ENCODE results near the gene GGTA1. TPM values are rescaled to one million over a fixed set of nuclear protein-coding genes. Genes with fewer than 3 reads are reported as not detected.
"Not testable (repeated sequence)": the region's sequence is repeated elsewhere in the genome, so short reads cannot be mapped to it uniquely, and the experiment has no call there.

GGTA1 gene
- total RNA-seq, 1 donor from 2014 or later: not detected

GRCh38 chr9:121441165-121441564 lies 58.5 kb downstream of the GGTA1 start:
- DNase-seq (ENCODE audit: low read depth, low spot score): no peak
- no peak for TF ChIP-seq CTCF (conservative IDR thresholded peaks at IDR 0.05)
- Mint-ChIP-seq H3K4me1 (no peaks in the 10 kb centered on the region), H3K27me3 (ENCODE audit: low read depth) (peaks cover 30% of the 10 kb centered on the region), H3K9me3 (peaks cover 2% of the 10 kb centered on the region), H3K36me3 (ENCODE audit: low read depth) (no peaks in the 10 kb centered on the region), H3K27ac (ENCODE audit: unreplicated experiment) (no peak overlapping the region), H3K4me3 (no peak overlapping the region)

GRCh38 chr9:121439711-121440664 lies 59.7 kb downstream of the GGTA1 start:
- DNase-seq (ENCODE audit: low read depth, low spot score): no peak

GRCh38 chr9:121439016-121439415 lies 60.6 kb downstream of the GGTA1 start:
- Mint-ChIP-seq H3K4me1 (no peaks in the 10 kb centered on the region), H3K9me3 (peaks cover 2% of the 10 kb centered on the region), H3K36me3 (ENCODE audit: low read depth) (no peaks in the 10 kb centered on the region), H3K27ac (ENCODE audit: unreplicated experiment) (no peak overlapping the region), H3K4me3 (no peak overlapping the region), H3K27me3 (ENCODE audit: low read depth) (peaks cover 16% of the 10 kb centered on the region)
- TF ChIP-seq CTCF (conservative IDR thresholded peaks at IDR 0.05): no peak
- no peak for DNase-seq (ENCODE audit: low read depth, low spot score)

More at GRCh38 chr9:121439711-121440664, 59.7 kb downstream of the GGTA1 start:
- Mint-ChIP-seq H3K27ac (ENCODE audit: unreplicated experiment) (no peak overlapping the region), H3K4me1 (no peaks in the 10 kb centered on the region), H3K4me3 (no peak overlapping the region), H3K36me3 (ENCODE audit: low read depth) (no peaks in the 10 kb centered on the region), H3K27me3 (ENCODE audit: low read depth) (peaks cover 19% of the 10 kb centered on the region), H3K9me3 (peaks cover 2% of the 10 kb centered on the region)
- TF ChIP-seq CTCF (conservative IDR thresholded peaks at IDR 0.05): peak; percentile 32

GRCh38 chr9:121437891-121438290 lies 61.8 kb downstream of the GGTA1 start:
- Mint-ChIP-seq H3K27ac (ENCODE audit: unreplicated experiment) (no peak overlapping the region), H3K4me1 (no peaks in the 10 kb centered on the region), H3K36me3 (ENCODE audit: low read depth) (no peaks in the 10 kb centered on the region), H3K27me3 (ENCODE audit: low read depth) (peaks cover 10% of the 10 kb centered on the region), H3K4me3 (no peak overlapping the region), H3K9me3 (peaks cover 2% of the 10 kb centered on the region)
- TF ChIP-seq CTCF (conservative IDR thresholded peaks at IDR 0.05): no peak
- no peak for DNase-seq (ENCODE audit: low read depth, low spot score)

- not testable (repeated sequence) for DNase-seq (ENCODE audit: low read depth, low spot score); H3K4me3 Mint-ChIP-seq; H3K4me1 Mint-ChIP-seq; H3K27ac Mint-ChIP-seq (ENCODE audit: unreplicated experiment); H3K27me3 Mint-ChIP-seq (ENCODE audit: low read depth); H3K9me3 Mint-ChIP-seq; H3K36me3 Mint-ChIP-seq (ENCODE audit: low read depth)
These were observed 62.6 kb downstream of the GGTA1 start for GRCh38 chr9:121437046-121437445.

GRCh38 chr9:121434969-121435368 lies 64.7 kb downstream of the GGTA1 start:
- H3K9me3 Mint-ChIP-seq: peaks cover 2% of the 10 kb centered on the region
- no peak overlapping the region for H3K4me3 Mint-ChIP-seq
- H3K27ac Mint-ChIP-seq (ENCODE audit: unreplicated experiment): no peak overlapping the region
- DNase-seq (ENCODE audit: low read depth, low spot score): no peak
- no peaks in the 10 kb centered on the region for H3K36me3 Mint-ChIP-seq (ENCODE audit: low read depth)
- peaks cover 2% of the 10 kb centered on the region for H3K27me3 Mint-ChIP-seq (ENCODE audit: low read depth)
- H3K4me1 Mint-ChIP-seq: no peaks in the 10 kb centered on the region
- TF ChIP-seq CTCF (conservative IDR thresholded peaks at IDR 0.05): no peak
